HepG2 (cell line): Measurements from ENCODE around the gene SLC28A1.

Source experiments
- ARNTL ChIP-seq: sonication (generic); formaldehyde crosslinking; IDR thresholded peaks from 2 replicates; pipeline ENCODE4 v1.4.0; 2020; ENCODE audit warnings: mild to moderate bottlenecking, missing genetic modification reagents
- ATF7 ChIP-seq, 2 experiments: fragments of 450-650 bp in 1 of 2; sonication (generic) in 1 of 2; formaldehyde crosslinking in 1 of 2; IDR thresholded peaks; 2 replicates each; pipeline versions ENCODE4 v1.4.0 to v1.6.1; 2016 to 2020; ENCODE audit warnings: antibody characterized with exemption in 1 of 2, mild to moderate bottlenecking in 1 of 2, missing genetic modification reagents in 1 of 2
- CC2D1A ChIP-seq: sonication (generic); formaldehyde crosslinking; IDR thresholded peaks from 2 replicates; pipeline ENCODE4 v1.8.1; 2023; ENCODE audit warnings: mild to moderate bottlenecking, missing genetic modification reagents
- CREM ChIP-seq, 2 experiments: sonication (generic) in 1 of 2; formaldehyde crosslinking in 1 of 2; IDR thresholded peaks; 2 replicates each; pipeline versions ENCODE4 v1.4.0 to v1.6.1; 2016 to 2020; ENCODE audit warnings: antibody characterized with exemption in 1 of 2, mild to moderate bottlenecking in 1 of 2, missing genetic modification reagents in 1 of 2
- FOXP1 ChIP-seq, 2 experiments: fragments of 450-650 bp in 1 of 2; IDR thresholded peaks; 2 replicates each; pipeline ENCODE4 v1.6.1; 2017 to 2018; ENCODE audit warnings: antibody characterized with exemption in 1 of 2
- KLF6 ChIP-seq: IDR thresholded peaks from 2 replicates; pipeline ENCODE4 v1.8.0; 2016; ENCODE audit warnings: missing biosample characterization, missing genetic modification reagents
- SIN3A ChIP-seq: IDR thresholded peaks from 2 replicates; pipeline ENCODE4 v1.6.1; 2011; ENCODE audit warnings: low read depth, mild to moderate bottlenecking, control low read depth, low read length, borderline replicate concordance
- SNRNP70 ChIP-seq: fragments of 200-400 bp; formaldehyde crosslinking; IDR thresholded peaks from 2 replicates; pipeline ENCODE4 v1.6.1; 2017; ENCODE audit warnings: mild to moderate bottlenecking, low read depth, low read length, moderate library complexity
- TF ChIP-seq, protein P1 (sequence below): sonication (generic); formaldehyde crosslinking; IDR thresholded peaks from 2 replicates; pipeline ENCODE4 v1.4.0; 2020; ENCODE audit warnings: missing genetic modification reagents
- TF ChIP-seq, protein P2 (sequence below): sonication (generic); formaldehyde crosslinking; IDR thresholded peaks from 2 replicates; pipeline ENCODE4 v1.5.0; 2020; ENCODE audit warnings: mild to moderate bottlenecking, missing genetic modification reagents, moderate library complexity
- TF ChIP-seq, protein P3 (sequence below): sonication (generic); formaldehyde crosslinking; IDR thresholded peaks from 2 replicates; pipeline ENCODE4 v1.8.1; 2023; ENCODE audit warnings: mild to moderate bottlenecking, missing genetic modification reagents, borderline replicate concordance

DNA sequence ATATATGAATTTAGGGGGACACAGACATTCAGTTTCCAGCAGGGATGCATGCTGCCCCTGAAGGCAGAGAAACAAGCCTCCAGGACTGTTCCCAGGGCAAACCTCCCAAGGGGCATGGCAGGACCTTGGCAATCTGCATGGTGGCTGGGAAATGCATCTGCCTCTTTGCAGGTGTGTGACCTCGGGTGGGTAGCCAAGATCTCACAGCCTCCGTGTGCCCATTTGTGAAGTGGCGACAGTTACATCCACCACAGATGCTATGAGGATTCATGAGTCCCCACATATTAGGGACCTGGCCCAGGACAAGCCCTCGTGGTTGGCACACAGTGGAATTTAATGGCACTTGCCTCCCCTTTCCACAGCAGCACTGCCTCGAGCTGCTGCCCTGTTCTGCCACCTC is 29.9 kb downstream of the SLC28A1 start:
- TF ChIP-seq KLF6 (no peak), FOXP1 (IDR thresholded peaks at IDR 0.05) (no peak), FOXP1 (CRISPR knock-in tag; IDR thresholded peaks at IDR 0.05) (no peak), CREM (IDR thresholded peaks at IDR 0.05) (no peak), CREM (CRISPR knock-in tag; IDR thresholded peaks at IDR 0.05) (no peak), ARNTL (CRISPR knock-in tag) (no peak), CC2D1A (CRISPR knock-in tag) (no peak), SNRNP70 (no peak), SIN3A (no peak), ATF7 (IDR thresholded peaks at IDR 0.05) (no peak), ATF7 (CRISPR knock-in tag; IDR thresholded peaks at IDR 0.05) (no peak)
- TF ChIP-seq, protein P1, sequence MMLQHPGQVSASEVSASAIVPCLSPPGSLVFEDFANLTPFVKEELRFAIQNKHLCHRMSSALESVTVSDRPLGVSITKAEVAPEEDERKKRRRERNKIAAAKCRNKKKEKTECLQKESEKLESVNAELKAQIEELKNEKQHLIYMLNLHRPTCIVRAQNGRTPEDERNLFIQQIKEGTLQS, result no peak
- TF ChIP-seq, protein P2, sequence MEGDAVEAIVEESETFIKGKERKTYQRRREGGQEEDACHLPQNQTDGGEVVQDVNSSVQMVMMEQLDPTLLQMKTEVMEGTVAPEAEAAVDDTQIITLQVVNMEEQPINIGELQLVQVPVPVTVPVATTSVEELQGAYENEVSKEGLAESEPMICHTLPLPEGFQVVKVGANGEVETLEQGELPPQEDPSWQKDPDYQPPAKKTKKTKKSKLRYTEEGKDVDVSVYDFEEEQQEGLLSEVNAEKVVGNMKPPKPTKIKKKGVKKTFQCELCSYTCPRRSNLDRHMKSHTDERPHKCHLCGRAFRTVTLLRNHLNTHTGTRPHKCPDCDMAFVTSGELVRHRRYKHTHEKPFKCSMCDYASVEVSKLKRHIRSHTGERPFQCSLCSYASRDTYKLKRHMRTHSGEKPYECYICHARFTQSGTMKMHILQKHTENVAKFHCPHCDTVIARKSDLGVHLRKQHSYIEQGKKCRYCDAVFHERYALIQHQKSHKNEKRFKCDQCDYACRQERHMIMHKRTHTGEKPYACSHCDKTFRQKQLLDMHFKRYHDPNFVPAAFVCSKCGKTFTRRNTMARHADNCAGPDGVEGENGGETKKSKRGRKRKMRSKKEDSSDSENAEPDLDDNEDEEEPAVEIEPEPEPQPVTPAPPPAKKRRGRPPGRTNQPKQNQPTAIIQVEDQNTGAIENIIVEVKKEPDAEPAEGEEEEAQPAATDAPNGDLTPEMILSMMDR (CRISPR knock-in tag), result no peak
- TF ChIP-seq, protein P3, sequence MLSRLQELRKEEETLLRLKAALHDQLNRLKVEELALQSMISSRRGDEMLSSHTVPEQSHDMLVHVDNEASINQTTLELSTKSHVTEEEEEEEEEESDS (CRISPR knock-in tag), result no peak
